Tracheal epithelial cell (primary cell): ENCODE results near the gene WFS1. TPM values are rescaled to one million over a fixed set of nuclear protein-coding genes. Genes with fewer than 3 reads are reported as not detected.

Experiments used
- total RNA-seq: library from RNA; depleted of rRNA; stranded (reverse); fragments of >200 nt; gene quantifications from 2 replicates; pipeline ENCODE4 v1.2.1, GENCODE V29; 2014

Gene WFS1
- 7.0 and 10.1 TPM in 2 replicates for total RNA-seq

GRCh38 chr4:6269616-6270511 is at the start of gene WFS1:
TSS of gene WFS1 (plus strand) at chr4:6269850. CDS start at chr4:6277456, 7,606 bp downstream.

Other genes starting within 250 kb of the WFS1 start
- not detected in 2 replicates for gene JAKMIP1, start 69.3 kb upstream of the WFS1 start, total RNA-seq
- gene PPP2R2C, start 202.8 kb downstream of the WFS1 start, total RNA-seq, result 1.9 and 3.6 TPM in 2 replicates